Measurements from ENCODE around the gene CFAP119.

- TF ChIP-seq CTCF (IDR thresholded peaks at IDR 0.05; ENCODE audit: low read depth, low read length, missing input control) = no peak
- no peak for TF ChIP-seq NR2F2 (IDR thresholded peaks at IDR 0.05)
- no peak for TF ChIP-seq HNF4G (IDR thresholded peaks at IDR 0.05)
- TF ChIP-seq REST (IDR thresholded peaks at IDR 0.05) = no peak
- TF ChIP-seq RAD21 (IDR thresholded peaks at IDR 0.05) = no peak
- TF ChIP-seq TAF1 (conservative IDR thresholded peaks at IDR 0.05) = no peak
- TF ChIP-seq ATF3 (IDR thresholded peaks at IDR 0.05) = no peak
- no peak for TF ChIP-seq JUND (IDR thresholded peaks at IDR 0.05)
- TF ChIP-seq EGR1 (IDR thresholded peaks at IDR 0.05; ENCODE audit: low read depth in 2 of 2) = no peak
- TF ChIP-seq YY1 (IDR thresholded peaks at IDR 0.05) = no peak
Observed at GRCh38 chr16:30747331-30747730, 14.5 kb downstream of the CFAP119 start.
